Head of caudate nucleus (tissue), 42 donors: ENCODE results near the gene ZNF75A.
"Not testable (repeated sequence)": the region's sequence is repeated elsewhere in the genome, so short reads cannot be mapped to it uniquely, and the experiment has no call there.

Experiments used
- DNase-seq, 42 donors: peaks; one replicate each; pipeline versions ENCODE4 v3.0.0 to v3.0.0-alpha.2; 2020 to 2021; ENCODE audit warnings: mixed read lengths in 7 of 42
- intact Hi-C: fragments of 100-400 bp; cut with DNase I; formaldehyde crosslinking; loops from one replicate; pipeline ENCODE4 v1.15.0; 2022

The ZNF75A gene

GRCh38 chr16:3305109-3306068, at the start of gene ZNF75A, which contains the start of gene TIGD7:
Gene ZNF75A (plus strand): TSS chr16:3305497. CDS start chr16:3308429, 2,932 bp downstream.
Gene TIGD7 (minus strand): TSS chr16:3305430. CDS start chr16:3300614, 4,816 bp downstream.
- intact Hi-C loops = loop anchor here (10.0 kb wide), 1 partner anchor 149 kb away; no protein-coding TSS in a partner anchor
- DNase-seq = peak; percentile 87 to 99 (median 95)

- peak in 4 of 42 donors; percentile 11 to 18 (median 14) for DNase-seq
Observed at GRCh38 chr16:3256146-3256865, 49.0 kb upstream of the ZNF75A start, which contains the start of gene MEFV. Gene MEFV (minus strand): TSS chr16:3256633. CDS start chr16:3256587, 46 bp downstream.

GRCh38 chr16:3256866-3257465, 48.3 kb upstream of the ZNF75A start:
- intact Hi-C loops = no loop called here
- no peak for DNase-seq

More at GRCh38 chr16:3256146-3256865, 49.0 kb upstream of the ZNF75A start, which contains the start of gene MEFV:
- intact Hi-C loops = no loop called here

- intact Hi-C loops = loop anchor here (10.0 kb wide), 1 partner anchor 195 kb away; no protein-coding TSS in a partner anchor
Observed at GRCh38 chr16:3259836-3260235, 45.5 kb upstream of the ZNF75A start.

GRCh38 chr16:3262517-3262916, 42.8 kb upstream of the ZNF75A start:
- intact Hi-C loops = loop anchor here (10.0 kb wide), 1 partner anchor 192 kb away; no protein-coding TSS in a partner anchor
- DNase-seq = no peak

More at GRCh38 chr16:3259836-3260235, 45.5 kb upstream of the ZNF75A start:
- DNase-seq = no peak

GRCh38 chr16:3264137-3265036, 40.9 kb upstream of the ZNF75A start:
- peak; percentile 98 to 100 (median 99) for DNase-seq
- intact Hi-C loops = loop anchor here (1.0 to 10.0 kb wide), 3 partner anchors 18 to 236 kb away; partner anchors contain the start of gene CLUAP1

GRCh38 chr16:3266873-3267537, 38.3 kb upstream of the ZNF75A start:
- peak in 21 of 42 donors; percentile 8 to 56 (median 26) for DNase-seq
- intact Hi-C loops = loop anchor here (10.0 kb wide), 1 partner anchor 188 kb away; no protein-coding TSS in a partner anchor

GRCh38 chr16:3268294-3268693, 37.0 kb upstream of the ZNF75A start:
- intact Hi-C loops = loop anchor here (10.0 kb wide), 1 partner anchor 187 kb away; no protein-coding TSS in a partner anchor
- no peak for DNase-seq

- intact Hi-C loops, DNase-seq: not testable (repeated sequence)
Observed at GRCh38 chr16:3270718-3271117, 34.6 kb upstream of the ZNF75A start.

GRCh38 chr16:3271281-3271680, 34.0 kb upstream of the ZNF75A start:
- DNase-seq, intact Hi-C loops: not testable (repeated sequence)

- intact Hi-C loops = no loop called here
- DNase-seq = no peak
Observed at GRCh38 chr16:3274490-3274889, 30.8 kb upstream of the ZNF75A start.

- intact Hi-C loops = no loop called here
- DNase-seq = no peak
Observed at GRCh38 chr16:3274947-3275346, 30.4 kb upstream of the ZNF75A start.

GRCh38 chr16:3276679-3277078, 28.6 kb upstream of the ZNF75A start:
- DNase-seq = peak in 1 of 42 donors; percentile 1
- intact Hi-C loops = no loop called here

GRCh38 chr16:3281222-3281820, 24.0 kb upstream of the ZNF75A start:
- DNase-seq = no peak
- intact Hi-C loops = no loop called here

- intact Hi-C loops = loop anchor here (1.0 kb wide), 1 partner anchor 18 kb away; no protein-coding TSS in a partner anchor
- DNase-seq = peak in 3 of 42 donors; percentile 23 to 31 (median 27)
Observed at GRCh38 chr16:3282103-3282729, 23.1 kb upstream of the ZNF75A start.
